H1 (cell line): Measurements from ENCODE around the gene SLC4A8. TPM values are rescaled to one million over a fixed set of nuclear protein-coding genes. Genes with fewer than 3 reads are reported as not detected.

Experiments used
- CTCF ChIA-PET: fragments of 300-600 bp; sonication (Branson Sonifier 250); formaldehyde crosslinking; loops from one replicate; lab custom pipeline; 2021; ENCODE audit not compliant: partially characterized antibody; lab: Charles Lee
- POLR2A ChIA-PET: fragments of 300-600 bp; sonication (Branson Sonifier 250); formaldehyde crosslinking; loops from one replicate; lab custom pipeline; 2021; ENCODE audit warnings: inconsistent platforms; ENCODE audit not compliant: partially characterized antibody; lab: Charles Lee
- DNase-seq, 2 experiments: peaks; one replicate each; pipeline versions ENCODE4 v3.0.0 to v3.0.0-alpha.2; 2010 to 2022; ENCODE audit warnings: low spot score in 2 of 2, low read depth in 1 of 2, mixed read lengths in 1 of 2
- FAIRE-seq: peaks from 2 replicates; lab custom pipeline; 2011; peaks lifted over from hg19 to GRCh38; lab: Jason Lieb, UNC
- H2AFZ ChIP-seq: 2 replicates; pipeline ENCODE4 v1.8.1; 2012; ENCODE audit warnings: low read length, inconsistent platforms
- H2AK5ac ChIP-seq: 2 replicates; pipeline ENCODE4 v1.6.1; 2013; ENCODE audit warnings: low read depth, low read length
- H2BK120ac ChIP-seq: replicated peaks from 2 replicates; pipeline ENCODE3; 2013; ENCODE audit warnings: low read depth, low read length, inconsistent platforms
- H2BK12ac ChIP-seq: 2 replicates; pipeline ENCODE4 v1.6.1; 2013; ENCODE audit warnings: low read depth, low read length
- H2BK15ac ChIP-seq: 2 replicates; pipeline ENCODE4 v1.6.1; 2013; ENCODE audit warnings: low read length
- H2BK20ac ChIP-seq: 2 replicates; pipeline ENCODE4 v1.6.1; 2013; ENCODE audit warnings: low read length
- H2BK5ac ChIP-seq: 2 replicates; pipeline ENCODE4 v1.6.1; 2013; ENCODE audit warnings: low read depth, low read length
- H3K14ac ChIP-seq: 2 replicates; pipeline ENCODE4 v1.6.1; 2013; ENCODE audit warnings: inconsistent platforms; ENCODE audit not compliant: insufficient read length
- H3K18ac ChIP-seq: 2 replicates; pipeline ENCODE4 v1.6.1; 2013; ENCODE audit warnings: low read length; ENCODE audit errors: extremely low read depth
- H3K23ac ChIP-seq: 2 replicates; pipeline ENCODE4 v1.6.1; 2013; ENCODE audit warnings: inconsistent platforms; ENCODE audit not compliant: insufficient read length
- H3K23me2 ChIP-seq: 2 replicates; pipeline ENCODE4 v1.6.1; 2013; ENCODE audit warnings: low read depth, low read length
- H3K27ac ChIP-seq: 2 replicates; pipeline ENCODE4 v1.6.1; 2011; ENCODE audit warnings: low read depth, low read length, inconsistent platforms
- H3K27me3 ChIP-seq, 4 experiments: replicated peaks in 1 of 4; 1 replicate in 1 of 4; 2 replicates in 3 of 4; pipeline versions ENCODE4 v1.6.1 to v1.8.1; 2011 to 2013; ENCODE audit warnings: low read length in 3 of 4, mild to moderate bottlenecking in 3 of 4, inconsistent platforms in 2 of 4, mixed read lengths in 2 of 4, moderate library complexity in 1 of 4; ENCODE audit not compliant: control insufficient read depth in 3 of 4, insufficient read depth in 3 of 4; ENCODE audit errors: extremely low read depth in 1 of 4
- H3K36me3 ChIP-seq, 4 experiments: 2 replicates each; pipeline versions ENCODE4 v1.6.1 to v1.8.1; 2011 to 2013; ENCODE audit warnings: mild to moderate bottlenecking in 4 of 4, low read length in 3 of 4, moderate library complexity in 2 of 4, control low read depth in 1 of 4, inconsistent platforms in 1 of 4; ENCODE audit not compliant: insufficient read depth in 4 of 4, control insufficient read depth in 2 of 4
- H3K4ac ChIP-seq: replicated peaks from 2 replicates; pipeline ENCODE3; 2013; ENCODE audit warnings: low read length, low read depth, mixed read lengths, inconsistent platforms; ENCODE audit not compliant: insufficient read length
- H3K4me1 ChIP-seq, 4 experiments: replicated peaks in 1 of 4; 1 replicate in 1 of 4; 2 replicates in 3 of 4; pipeline versions ENCODE4 v1.6.1 to v1.8.1; 2011 to 2013; ENCODE audit warnings: low read length in 3 of 4, inconsistent platforms in 2 of 4, mixed read lengths in 1 of 4; ENCODE audit not compliant: insufficient read depth in 4 of 4, control insufficient read depth in 3 of 4
- H3K4me2 ChIP-seq, 2 experiments: 2 replicates each; pipeline versions ENCODE4 v1.6.1 to v1.8.1; 2011 to 2013; ENCODE audit warnings: low read depth in 2 of 2, low read length in 2 of 2, control low read depth in 1 of 2, inconsistent platforms in 1 of 2, mild to moderate bottlenecking in 1 of 2; ENCODE audit not compliant: insufficient read depth in 1 of 2
- H3K4me3 ChIP-seq, 4 experiments: fragments of 200-600, 300-600 bp in 1 of 4; sonication (generic), shearing (Covaris generic), sonication (Bioruptor Twin) in 1 of 4; 2 replicates each; pipeline versions ENCODE4 v1.5.1 to v1.8.1; 2011 to 2016; ENCODE audit warnings: low read length in 4 of 4, low read depth in 3 of 4, control low read depth in 2 of 4, inconsistent platforms in 2 of 4, mild to moderate bottlenecking in 2 of 4, mixed read lengths in 1 of 4, moderate library complexity in 1 of 4; ENCODE audit not compliant: insufficient read depth in 2 of 4; ENCODE audit errors: extremely low read depth in 1 of 4
- H3K56ac ChIP-seq: replicated peaks from 2 replicates; pipeline ENCODE3; 2013; ENCODE audit warnings: low read depth, mild to moderate bottlenecking, mixed read lengths, low read length, inconsistent platforms; ENCODE audit not compliant: insufficient read length
- H3K79me1 ChIP-seq: 2 replicates; pipeline ENCODE4 v1.6.1; 2013; ENCODE audit warnings: low read depth, low read length, control low read depth
- H3K79me2 ChIP-seq, 2 experiments: 2 replicates each; pipeline versions ENCODE4 v1.6.1 to v1.8.1; 2012 to 2013; ENCODE audit warnings: low read length in 2 of 2, mild to moderate bottlenecking in 2 of 2, inconsistent platforms in 1 of 2; ENCODE audit not compliant: insufficient read depth in 2 of 2, control insufficient read depth in 1 of 2
- H3K9ac ChIP-seq, 4 experiments: replicated peaks in 1 of 4; 1 replicate in 1 of 4; 2 replicates in 3 of 4; pipeline versions ENCODE4 v1.6.1 to v1.8.1; 2011 to 2013; ENCODE audit warnings: low read depth in 3 of 4, low read length in 3 of 4, control low read depth in 2 of 4, mild to moderate bottlenecking in 2 of 4, moderate library complexity in 2 of 4, inconsistent platforms in 1 of 4; ENCODE audit errors: extremely low read depth in 1 of 4
- H3K9me3 ChIP-seq, 2 experiments: 2 replicates each; pipeline versions ENCODE4 v1.6.1 to v1.8.1; 2012 to 2013; ENCODE audit warnings: mild to moderate bottlenecking in 2 of 2, moderate library complexity in 2 of 2, control low read depth in 1 of 2, inconsistent platforms in 1 of 2, low read depth in 1 of 2, low read length in 1 of 2, mixed read lengths in 1 of 2; ENCODE audit not compliant: insufficient read depth in 2 of 2
- H4K20me1 ChIP-seq, 2 experiments: replicated peaks in 1 of 2; 2 replicates each; pipeline versions ENCODE3 to v1.8.1; 2011 to 2013; ENCODE audit warnings: inconsistent platforms in 2 of 2, low read length in 2 of 2, mild to moderate bottlenecking in 1 of 2; ENCODE audit not compliant: insufficient read depth in 2 of 2, control insufficient read depth in 1 of 2
- H4K5ac ChIP-seq: 2 replicates; pipeline ENCODE4 v1.6.1; 2013; ENCODE audit warnings: low read length, low read depth, mixed read lengths, inconsistent platforms; ENCODE audit not compliant: insufficient read length
- H4K8ac ChIP-seq: 2 replicates; pipeline ENCODE4 v1.8.0; 2013; ENCODE audit warnings: mild to moderate bottlenecking, moderate library complexity, low read length, inconsistent platforms; ENCODE audit not compliant: insufficient read depth; ENCODE audit errors: extremely low read depth
- H4K91ac ChIP-seq: replicated peaks from 2 replicates; pipeline ENCODE3; 2013; ENCODE audit warnings: low read length, mixed read lengths, inconsistent platforms; ENCODE audit not compliant: insufficient read length
- BACH1 ChIP-seq: IDR thresholded peaks from 2 replicates; pipeline ENCODE4 v1.6.1; 2012; ENCODE audit warnings: low read length, improper control_type of control experiment
- CTBP2 ChIP-seq: IDR thresholded peaks from 2 replicates; pipeline ENCODE4 v1.7.0; 2011; ENCODE audit warnings: borderline replicate concordance, mild to moderate bottlenecking, moderate library complexity, mixed read lengths, low read length; ENCODE audit not compliant: insufficient read depth, insufficient read length
- EP300 ChIP-seq, 2 experiments: IDR thresholded peaks; 1 replicate in 1 of 2; 2 replicates in 1 of 2; pipeline ENCODE4 v1.6.1; 2011 to 2012; ENCODE audit warnings: low read depth in 2 of 2, low read length in 2 of 2, mild to moderate bottlenecking in 2 of 2, borderline replicate concordance in 1 of 2, inconsistent platforms in 1 of 2, moderate library complexity in 1 of 2
- FOSL1 ChIP-seq: IDR thresholded peaks from 2 replicates; pipeline ENCODE4 v1.6.1; 2011; ENCODE audit warnings: mild to moderate bottlenecking, low read depth, low read length, moderate library complexity; ENCODE audit not compliant: insufficient read depth
- GTF2F1 ChIP-seq: IDR thresholded peaks from 2 replicates; pipeline ENCODE4 v1.6.1; 2012; ENCODE audit warnings: low read depth, low read length, improper control_type of control experiment, borderline replicate concordance
- HDAC2 ChIP-seq, 2 experiments: fragments of 300-600 bp in 1 of 2; sonication (generic) in 1 of 2; IDR thresholded peaks; 2 replicates each; pipeline ENCODE4 v1.6.1; 2011 to 2012; ENCODE audit warnings: low read depth in 2 of 2, low read length in 2 of 2, mild to moderate bottlenecking in 2 of 2, moderate library complexity in 2 of 2, borderline replicate concordance in 1 of 2, inconsistent platforms in 1 of 2
- KDM1A ChIP-seq: fragments of 200-600, 300-600 bp; sonication (generic); IDR thresholded peaks from 2 replicates; pipeline ENCODE4 v1.7.1; 2016; ENCODE audit warnings: mild to moderate bottlenecking, low read length, borderline replicate concordance
- NANOG ChIP-seq: IDR thresholded peaks from 2 replicates; pipeline ENCODE4 v1.6.1; 2011; ENCODE audit warnings: low read length, low read depth, mild to moderate bottlenecking, inconsistent platforms; ENCODE audit not compliant: insufficient read depth, poor library complexity, severe bottlenecking
- SP1 ChIP-seq: IDR thresholded peaks from 2 replicates; pipeline ENCODE4 v1.6.1; 2011; ENCODE audit warnings: low read depth, low read length
- YY1 ChIP-seq: IDR thresholded peaks from 2 replicates; pipeline ENCODE4 v1.6.1; 2011; ENCODE audit warnings: low read depth, mild to moderate bottlenecking, low read length
- WGBS, 2 experiments: shearing (Covaris generic) in 1 of 2; methylation state at CpG; one replicate each; pipeline versions ENCODE4 v1.1.6 to v1.1.7; 2013 to 2015; ENCODE audit warnings: low lambda C conversion rate in 2 of 2, mixed read lengths in 2 of 2, inconsistent platforms in 1 of 2, low coverage in 1 of 2, missing lambda C conversion rate in 1 of 2; ENCODE audit not compliant: insufficient replicate concordance in 2 of 2, insufficient coverage in 1 of 2, insufficient read length in 1 of 2; ENCODE audit errors: extremely low coverage in 1 of 2, missing lambda C conversion rate in 1 of 2; 5-methylcytosine and 5-hydroxymethylcytosine counted together
- polyA plus RNA-seq, 7 experiments: library from polyadenylated mRNA; depleted of rRNA in 3 of 7; stranded (reverse) in 5 of 7; unstranded in 2 of 7; fragments of >200 nt in 5 of 7; fragments of 200-250 nt in 2 of 7; gene quantifications; 1 replicate in 5 of 7; 2 replicates in 1 of 7; 4 replicates in 1 of 7; pipeline versions ENCODE4 v1.2.1 to v1.2.3, GENCODE V29; 2011 to 2013; ENCODE audit warnings: missing spikeins in 2 of 7, mixed read lengths in 2 of 7
- total RNA-seq: library from RNA; stranded (reverse); fragmentation: NEBNext Ultra II Directional; extraction: Animal tissue kit (Norgen Biotek cat#: 25700); gene quantifications from 2 replicates; pipeline ENCODE4 v1.2.1, GENCODE V29; 2021

Gene SLC4A8
- total and polyA plus RNA-seq, 2 of the 8 experiments (the other 6 are each of a cell fraction or from before 2014, with no cell fraction given), result 11.2 to 13.4 TPM

- no peak overlapping the region for H3K9ac ChIP-seq
- H3K79me2 ChIP-seq, result no peaks in the 10 kb centered on the region
- H2AK5ac ChIP-seq, result no peak overlapping the region
- no peak overlapping the region for H2BK12ac ChIP-seq
- FAIRE-seq, result no peak
- 91% methylated on average over 2 of the region's 2 CpGs; no CpG with 5 or more reads in 1 of the 2 experiments for WGBS, 2 experiments
- H2BK15ac ChIP-seq, result no peak overlapping the region
- no peak overlapping the region for H4K91ac ChIP-seq
- no peak overlapping the region for H2BK20ac ChIP-seq
- no peak overlapping the region for H3K23ac ChIP-seq
- no peak for DNase-seq
- H3K23me2 ChIP-seq, result no peaks in the 10 kb centered on the region
- H4K20me1 ChIP-seq, result no peaks in the 10 kb centered on the region
- POLR2A ChIA-PET, result no interaction called here
- no peak overlapping the region for H4K5ac ChIP-seq
- H3K27ac ChIP-seq, result no peak overlapping the region
- H3K18ac ChIP-seq, result no peak overlapping the region
- H3K4me2 ChIP-seq, result no peak overlapping the region
- H3K9me3 ChIP-seq, result no peaks in the 10 kb centered on the region
- CTCF ChIA-PET, result no interaction called here
- H4K8ac ChIP-seq, result no peak overlapping the region
- no peak overlapping the region for H3K4me3 ChIP-seq
- H3K14ac ChIP-seq, result no peak overlapping the region
- no peaks in the 10 kb centered on the region; a peak in 2 of 8 replicates for H3K36me3 ChIP-seq
- H3K4ac ChIP-seq, result no peak overlapping the region
- H2AFZ ChIP-seq, result no peak overlapping the region
- H2BK5ac ChIP-seq, result no peak overlapping the region
- H2BK120ac ChIP-seq, result no peak overlapping the region
- no peaks in the 10 kb centered on the region for H3K27me3 ChIP-seq
- no peak for TF ChIP-seq FOSL1
- no peak for TF ChIP-seq NANOG
- no peak for TF ChIP-seq CTBP2
- no peak for TF ChIP-seq EP300 (IDR thresholded peaks at IDR 0.05; ENCODE audit: borderline replicate concordance in 1 of 2, low read depth in 2 of 2, low read length in 2 of 2)
- TF ChIP-seq SP1, result no peak
- no peak for TF ChIP-seq BACH1
- TF ChIP-seq HDAC2 (IDR thresholded peaks at IDR 0.05; ENCODE audit: borderline replicate concordance in 1 of 2, low read depth in 2 of 2, low read length in 2 of 2), result no peak
- TF ChIP-seq YY1, result no peak
- TF ChIP-seq GTF2F1, result no peak
- no peak for TF ChIP-seq KDM1A
- H3K4me1 ChIP-seq, result no peaks in the 10 kb centered on the region
- H3K56ac ChIP-seq, result no peak overlapping the region
- no peaks in the 10 kb centered on the region for H3K79me1 ChIP-seq
Observed at GRCh38 chr12:51496895-51497294, 72.3 kb downstream of the SLC4A8 start.
